Glutamatergic neuron (in vitro differentiated cells): ENCODE results near the gene PPP1R9A. TPM values are rescaled to one million over a fixed set of nuclear protein-coding genes. Genes with fewer than 3 reads are reported as not detected.

Experiments used
- DNase-seq: peaks from one replicate; pipeline ENCODE4 v3.0.0; 2022
- H3K27ac Mint-ChIP-seq: one replicate; pipeline ENCODE4 v1.8.0; 2020; ENCODE audit warnings: mild to moderate bottlenecking, mixed read lengths, inconsistent platforms; ENCODE audit not compliant: unreplicated experiment
- H3K27me3 Mint-ChIP-seq: one replicate; pipeline ENCODE4 v1.8.0; 2020; ENCODE audit warnings: mild to moderate bottlenecking, moderate library complexity, mixed read lengths, inconsistent platforms; ENCODE audit not compliant: unreplicated experiment
- H3K36me3 Mint-ChIP-seq: one replicate; pipeline ENCODE4 v1.8.0; 2020; ENCODE audit warnings: mild to moderate bottlenecking, mixed read lengths, inconsistent platforms; ENCODE audit not compliant: unreplicated experiment
- H3K4me1 Mint-ChIP-seq: one replicate; pipeline ENCODE4 v1.8.0; 2020; ENCODE audit warnings: mild to moderate bottlenecking, low read depth, mixed read lengths, inconsistent platforms; ENCODE audit not compliant: unreplicated experiment
- H3K4me3 Mint-ChIP-seq: one replicate; pipeline ENCODE4 v1.8.0; 2020; ENCODE audit warnings: mild to moderate bottlenecking, mixed read lengths, inconsistent platforms; ENCODE audit not compliant: unreplicated experiment
- H3K9me3 Mint-ChIP-seq: one replicate; pipeline ENCODE4 v1.8.0; 2020; ENCODE audit warnings: mild to moderate bottlenecking, moderate library complexity, mixed read lengths, inconsistent platforms; ENCODE audit not compliant: unreplicated experiment
- total RNA-seq: library from RNA; stranded (reverse); fragmentation: NEBNext Ultra II Directional; extraction: Animal tissue kit (Norgen Biotek cat#: 25700); gene quantifications from one replicate; pipeline ENCODE4 v1.2.1, GENCODE V29; 2021; ENCODE audit not compliant: unreplicated experiment
- TF ChIP-seq, protein P1 (sequence below): fragments of 200-600 bp; sonication (generic); IDR thresholded peaks from one replicate; pipeline ENCODE4 v1.5.0; 2021; ENCODE audit not compliant: partially characterized antibody, unreplicated experiment

The PPP1R9A gene
- total RNA-seq, 1 donor from 2014 or later, result 14.7 TPM

DNA sequence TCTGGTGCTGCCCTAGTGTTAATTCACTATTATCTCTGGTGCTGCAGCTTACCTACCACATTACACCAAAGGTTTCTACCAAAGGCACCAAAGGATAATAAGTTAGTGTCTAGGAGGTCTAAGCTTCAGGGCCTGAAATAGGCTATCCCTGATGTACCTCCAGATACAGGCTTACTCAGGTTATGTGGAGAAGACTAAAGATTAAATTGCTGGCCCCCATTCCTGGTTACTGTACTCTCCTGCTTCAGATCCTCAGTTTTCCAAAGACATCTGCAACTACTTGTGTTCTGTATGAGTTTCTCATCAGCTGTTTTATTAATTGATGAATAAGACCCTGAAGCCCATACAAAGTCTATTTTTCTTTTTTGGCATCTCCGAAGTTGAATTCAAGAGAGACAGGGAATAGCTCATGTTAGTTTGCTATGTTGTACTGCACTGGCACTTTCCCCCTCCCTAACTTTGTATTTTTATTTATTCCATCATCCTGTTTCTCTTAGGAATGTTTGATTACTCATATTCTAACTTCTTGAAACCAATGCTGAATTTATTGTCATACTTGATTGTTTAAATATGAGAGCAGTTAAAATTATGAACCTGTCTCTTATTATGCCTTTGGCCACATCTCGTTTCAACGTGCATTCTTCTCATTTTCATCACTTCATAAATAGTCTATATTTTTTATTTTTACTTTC, 331.0 kb downstream of the PPP1R9A start:
- H3K4me1 Mint-ChIP-seq, result no peaks in the 10 kb centered on the region
- H3K4me3 Mint-ChIP-seq, result no peak overlapping the region
- no peaks in the 10 kb centered on the region for H3K27me3 Mint-ChIP-seq
- no peak overlapping the region for H3K27ac Mint-ChIP-seq
- DNase-seq, result no peak
- H3K9me3 Mint-ChIP-seq, result no peaks in the 10 kb centered on the region
- H3K36me3 Mint-ChIP-seq, result no peaks in the 10 kb centered on the region
- TF ChIP-seq, protein P1, sequence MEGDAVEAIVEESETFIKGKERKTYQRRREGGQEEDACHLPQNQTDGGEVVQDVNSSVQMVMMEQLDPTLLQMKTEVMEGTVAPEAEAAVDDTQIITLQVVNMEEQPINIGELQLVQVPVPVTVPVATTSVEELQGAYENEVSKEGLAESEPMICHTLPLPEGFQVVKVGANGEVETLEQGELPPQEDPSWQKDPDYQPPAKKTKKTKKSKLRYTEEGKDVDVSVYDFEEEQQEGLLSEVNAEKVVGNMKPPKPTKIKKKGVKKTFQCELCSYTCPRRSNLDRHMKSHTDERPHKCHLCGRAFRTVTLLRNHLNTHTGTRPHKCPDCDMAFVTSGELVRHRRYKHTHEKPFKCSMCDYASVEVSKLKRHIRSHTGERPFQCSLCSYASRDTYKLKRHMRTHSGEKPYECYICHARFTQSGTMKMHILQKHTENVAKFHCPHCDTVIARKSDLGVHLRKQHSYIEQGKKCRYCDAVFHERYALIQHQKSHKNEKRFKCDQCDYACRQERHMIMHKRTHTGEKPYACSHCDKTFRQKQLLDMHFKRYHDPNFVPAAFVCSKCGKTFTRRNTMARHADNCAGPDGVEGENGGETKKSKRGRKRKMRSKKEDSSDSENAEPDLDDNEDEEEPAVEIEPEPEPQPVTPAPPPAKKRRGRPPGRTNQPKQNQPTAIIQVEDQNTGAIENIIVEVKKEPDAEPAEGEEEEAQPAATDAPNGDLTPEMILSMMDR, result no peak

DNA sequence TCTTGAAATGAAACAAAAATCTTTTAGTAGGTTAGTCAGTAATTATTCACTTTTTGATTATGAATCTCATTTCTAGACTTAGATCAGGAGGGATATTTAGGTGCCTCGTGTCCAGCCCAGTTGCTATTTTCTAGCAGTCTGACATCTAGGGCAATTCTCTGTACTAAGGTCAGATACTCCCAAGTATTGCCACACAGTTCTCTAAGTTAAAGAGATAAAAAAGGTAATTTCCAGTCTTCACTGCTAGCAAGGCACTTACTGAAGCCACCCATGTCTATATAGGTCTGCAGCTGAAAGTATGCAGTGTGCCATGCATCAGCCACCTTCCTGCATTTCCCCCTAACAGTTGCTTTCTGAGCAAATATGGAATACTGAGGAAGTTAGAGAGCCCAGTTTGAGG, 333.5 kb downstream of the PPP1R9A start:
- no peaks in the 10 kb centered on the region for H3K27me3 Mint-ChIP-seq
- no peak for DNase-seq
- no peak overlapping the region for H3K4me3 Mint-ChIP-seq
- no peaks in the 10 kb centered on the region for H3K9me3 Mint-ChIP-seq
- TF ChIP-seq, protein P1, result no peak
- no peaks in the 10 kb centered on the region for H3K4me1 Mint-ChIP-seq
- no peak overlapping the region for H3K27ac Mint-ChIP-seq
- H3K36me3 Mint-ChIP-seq, result no peaks in the 10 kb centered on the region

DNA sequence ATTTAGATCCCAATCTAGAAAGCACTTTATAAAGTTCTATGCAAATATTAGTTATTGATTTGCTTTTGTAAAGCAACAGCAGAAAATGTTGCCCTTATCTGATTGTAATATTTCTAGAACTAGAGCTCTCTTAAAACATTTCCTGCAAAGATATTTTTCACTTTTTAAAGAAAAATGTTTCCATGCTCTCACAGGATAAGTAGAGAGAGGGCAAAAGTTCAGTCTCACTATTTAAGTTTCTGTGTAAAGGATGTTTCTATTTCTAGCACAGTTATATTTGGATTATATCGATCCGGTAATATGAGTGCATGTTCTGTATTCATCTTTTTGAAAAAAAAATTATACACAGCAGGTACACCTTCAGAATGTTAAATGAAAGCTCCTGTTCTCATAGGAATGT, 334.9 kb downstream of the PPP1R9A start:
- Mint-ChIP-seq H3K36me3 (no peaks in the 10 kb centered on the region), H3K27me3 (no peaks in the 10 kb centered on the region), H3K4me1 (peaks cover 8% of the 10 kb centered on the region)

DNA sequence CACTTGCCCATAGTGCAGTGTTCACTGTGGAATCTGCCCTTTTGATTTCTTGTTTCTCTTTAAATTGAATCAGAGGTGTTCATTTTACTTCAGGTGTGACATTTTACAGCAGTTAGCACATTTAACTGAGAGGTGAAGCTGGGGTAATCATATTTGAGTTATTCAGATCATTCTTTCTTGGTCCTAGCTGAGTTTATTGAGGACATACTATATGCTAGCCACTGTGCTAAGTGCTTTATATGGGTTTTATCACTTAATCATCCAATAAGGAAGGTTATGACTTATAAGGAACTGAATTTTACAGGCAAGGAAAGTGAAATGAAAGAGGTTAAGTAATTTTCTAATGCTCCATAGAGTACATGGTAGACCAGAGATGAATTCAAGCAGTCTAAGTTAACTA, 337.2 kb downstream of the PPP1R9A start:
- H3K4me3 Mint-ChIP-seq, result no peak overlapping the region
- H3K27me3 Mint-ChIP-seq, result no peaks in the 10 kb centered on the region
- peaks cover 10% of the 10 kb centered on the region for H3K4me1 Mint-ChIP-seq
- TF ChIP-seq, protein P1, result no peak
- no peak for DNase-seq
- no peaks in the 10 kb centered on the region for H3K9me3 Mint-ChIP-seq
- H3K27ac Mint-ChIP-seq, result no peak overlapping the region
- no peaks in the 10 kb centered on the region for H3K36me3 Mint-ChIP-seq

More for the DNA sequence above, 334.9 kb downstream of the PPP1R9A start:
- Mint-ChIP-seq H3K9me3 (no peaks in the 10 kb centered on the region), H3K27ac (no peak overlapping the region), H3K4me3 (no peak overlapping the region)
- TF ChIP-seq, protein P1, result no peak
- no peak for DNase-seq

DNA sequence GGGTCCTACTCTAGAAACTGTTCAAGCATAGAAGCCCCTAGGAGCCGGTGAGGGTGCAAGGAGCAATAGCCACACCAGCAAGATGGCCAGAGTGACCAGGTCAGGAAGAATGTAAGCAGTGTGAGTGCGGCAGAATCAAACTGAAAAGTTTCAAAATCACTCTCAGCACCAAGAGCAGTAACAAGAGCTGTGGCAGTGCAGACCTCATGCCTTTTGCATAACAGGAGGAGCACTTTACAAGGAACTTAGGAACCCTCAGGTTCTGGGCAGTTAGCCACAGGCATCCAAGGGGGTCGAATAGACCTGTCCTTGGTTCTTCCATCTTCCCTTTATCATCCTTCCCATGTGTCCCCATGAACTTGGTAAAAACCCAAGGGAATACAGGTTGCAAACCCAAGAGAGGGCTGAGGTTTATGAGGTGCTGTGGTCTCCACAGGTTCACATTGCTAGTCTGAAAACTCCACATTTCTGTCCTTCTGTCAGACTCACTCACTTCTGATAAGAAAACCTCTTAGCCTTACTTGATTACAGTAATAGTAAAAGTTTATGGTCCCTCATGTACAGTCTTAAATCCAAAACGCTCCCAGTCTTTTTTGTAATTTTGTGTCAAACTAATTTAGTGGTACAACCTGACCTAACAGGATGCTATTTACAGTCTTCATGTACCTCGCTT, 338.6 kb downstream of the PPP1R9A start:
- no peak for DNase-seq

More for the DNA sequence above, 338.6 kb downstream of the PPP1R9A start:
- H3K36me3 Mint-ChIP-seq, result no peaks in the 10 kb centered on the region
- no peaks in the 10 kb centered on the region for H3K9me3 Mint-ChIP-seq
- H3K4me1 Mint-ChIP-seq, result peaks cover 14% of the 10 kb centered on the region
- no peak overlapping the region for H3K27ac Mint-ChIP-seq
- no peak overlapping the region for H3K4me3 Mint-ChIP-seq
- TF ChIP-seq, protein P1, result no peak
- H3K27me3 Mint-ChIP-seq, result no peaks in the 10 kb centered on the region
